Ectodermal cell (in vitro differentiated cells): ENCODE results near the gene ZCCHC17.

Source experiments
- H3K27ac ChIP-seq: 2 replicates; pipeline ENCODE4 v1.7.0; 2013; ENCODE audit warnings: mild to moderate bottlenecking, low read depth, low read length; ENCODE audit not compliant: insufficient read depth, poor library complexity, severe bottlenecking
- H3K27me3 ChIP-seq: 2 replicates; pipeline ENCODE4 v1.7.0; 2013; ENCODE audit warnings: mild to moderate bottlenecking, low read length; ENCODE audit not compliant: insufficient read depth, control insufficient read depth, poor library complexity, severe bottlenecking
- H3K36me3 ChIP-seq: one replicate; pipeline ENCODE4 v1.7.0; 2013; ENCODE audit warnings: low read length; ENCODE audit not compliant: control insufficient read depth, insufficient read depth
- H3K4me1 ChIP-seq: one replicate; pipeline ENCODE4 v1.7.0; 2013; ENCODE audit warnings: low read length; ENCODE audit not compliant: control insufficient read depth, insufficient read depth
- H3K4me3 ChIP-seq: 2 replicates; pipeline ENCODE4 v1.7.0; 2013; ENCODE audit warnings: low read depth, low read length, control low read depth; ENCODE audit not compliant: insufficient read depth
- H3K9me3 ChIP-seq: 2 replicates; pipeline ENCODE4 v1.7.0; 2013; ENCODE audit warnings: mild to moderate bottlenecking, low read length, moderate library complexity; ENCODE audit not compliant: control insufficient read depth
- WGBS, 2 experiments: methylation state at CpG; one replicate each; pipeline ENCODE4 v1.1.7; 2013; ENCODE audit warnings: missing lambda C conversion rate in 2 of 2; 5-methylcytosine and 5-hydroxymethylcytosine counted together

Gene ZCCHC17

GRCh38 chr1:31413405-31414001 is 116.7 kb downstream of the ZCCHC17 start:
- peak overlapping the region; percentile 81 for H3K4me3 ChIP-seq
- WGBS, 2 experiments, result 0% methylated on average over 54 of the region's 54 CpGs
- H3K27me3 ChIP-seq, result peaks cover 27% of the 10 kb centered on the region
- H3K36me3 ChIP-seq, result no peaks in the 10 kb centered on the region
- no peak overlapping the region for H3K27ac ChIP-seq
- peaks cover 19% of the 10 kb centered on the region for H3K4me1 ChIP-seq
- no peaks in the 10 kb centered on the region for H3K9me3 ChIP-seq
